NB4 (cell line): Measurements from ENCODE around the gene MELTF.
"Not testable (repeated sequence)": the region's sequence is repeated elsewhere in the genome, so short reads cannot be mapped to it uniquely, and the experiment has no call there.

Experiments
- CTCF ChIP-seq: IDR thresholded peaks from one replicate; pipeline ENCODE4 v1.5.1; 2012; ENCODE audit warnings: low read depth, low read length
- MYC ChIP-seq: IDR thresholded peaks from 2 replicates; pipeline ENCODE4 v1.6.1; 2011; ENCODE audit warnings: low read depth, low read length

- not testable (repeated sequence) for TF ChIP-seq CTCF, MYC
Observed at GRCh38 chr3:197033764-197034163, 4.1 kb upstream of the MELTF start.
